ENCODE measurements around the gene USP24. TPM values are rescaled to one million over a fixed set of nuclear protein-coding genes. Genes with fewer than 3 reads are reported as not detected.
"Not testable (repeated sequence)": the region's sequence is repeated elsewhere in the genome, so short reads cannot be mapped to it uniquely, and the experiment has no call there.

USP24 gene
- total RNA-seq, 2 donors from 2014 or later = 47.8 to 58.5 TPM

DNA sequence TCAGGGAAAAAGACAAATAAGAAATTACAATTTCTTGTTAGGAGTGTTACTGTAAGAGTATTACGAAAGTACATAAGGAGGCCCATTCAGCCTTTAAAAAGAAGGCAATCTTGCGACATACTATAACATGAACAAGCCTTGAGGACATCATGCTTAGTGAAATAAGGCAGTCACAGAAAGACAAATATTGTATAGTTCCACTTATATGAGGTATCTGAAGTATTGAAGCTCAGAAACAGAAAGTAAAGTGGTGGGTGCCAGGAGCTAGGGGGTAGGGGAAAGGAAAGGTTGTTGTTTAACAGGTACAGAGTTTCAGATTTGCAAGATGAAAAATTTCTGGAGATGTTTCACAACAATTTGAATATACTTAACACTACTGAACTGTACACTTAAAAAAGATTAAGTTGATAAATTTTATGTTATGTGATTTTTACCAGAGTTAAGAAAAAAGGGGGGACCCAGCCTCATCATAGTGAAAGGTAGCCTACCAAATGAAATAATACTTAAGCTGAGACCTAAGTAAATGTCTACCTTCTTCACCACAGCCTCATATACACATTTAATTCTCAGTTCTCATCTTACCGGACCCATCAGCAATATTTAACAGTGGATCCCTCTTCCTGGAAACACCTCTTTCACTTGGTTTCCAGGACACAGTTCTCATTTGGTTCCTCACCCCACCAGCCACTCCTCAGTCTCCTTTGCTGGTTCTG is 19.5 kb downstream of the USP24 start:
- H3K36me3 ChIP-seq = no peaks in the 10 kb centered on the region
- DNase-seq (ENCODE audit: low spot score) (no peak), ATAC-seq (ENCODE audit: insufficient number of reproducible peaks, low FRiP score, low read depth) (no peak)
- no peak overlapping the region for H3K4me3 ChIP-seq
- H3K9me3 ChIP-seq = no peaks in the 10 kb centered on the region
- no peak for TF ChIP-seq CTCF (IDR thresholded peaks at IDR 0.05)
- no peaks in the 10 kb centered on the region for H3K27me3 ChIP-seq (replicated peaks; ENCODE audit: insufficient read depth)
- H3K4me1 ChIP-seq (ENCODE audit: control insufficient read depth in 1 of 2, low read depth in 2 of 2) = peaks cover 16 to 30% of the 10 kb centered on the region in 2 donors
- H3K27ac ChIP-seq = no peak overlapping the region

DNA sequence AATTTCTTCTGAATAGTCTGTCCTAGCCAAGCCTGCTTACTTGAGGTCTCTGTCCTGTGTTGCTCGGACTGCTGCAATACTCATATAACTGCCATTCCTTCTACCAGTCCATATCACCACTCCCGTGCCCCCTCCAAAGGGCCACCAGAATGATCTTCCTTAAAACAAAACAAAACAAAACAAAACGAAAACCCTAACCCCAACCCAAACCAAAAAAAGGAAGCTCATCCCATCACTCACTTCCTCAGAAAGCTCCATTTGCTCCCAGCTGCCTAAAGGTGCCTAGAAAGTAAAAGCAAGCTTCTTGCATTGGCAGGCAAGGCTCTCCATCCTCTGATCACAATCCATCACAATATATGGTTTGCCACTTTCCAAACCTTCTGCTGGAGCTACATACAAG is 20.3 kb downstream of the USP24 start:
- Histone ChIP-seq H3K27ac (no peak overlapping the region), H3K9me3 (no peaks in the 10 kb centered on the region), H3K36me3 (no peaks in the 10 kb centered on the region), H3K4me3 (no peak overlapping the region), H3K4me1 (ENCODE audit: control insufficient read depth in 1 of 2, low read depth in 2 of 2) (peaks cover 16 to 30% of the 10 kb centered on the region in 2 donors), H3K27me3 (replicated peaks; ENCODE audit: insufficient read depth) (no peaks in the 10 kb centered on the region)
- no peak for TF ChIP-seq CTCF (IDR thresholded peaks at IDR 0.05)
- ATAC-seq (ENCODE audit: insufficient number of reproducible peaks, low FRiP score, low read depth) (no peak), DNase-seq (ENCODE audit: low spot score) (no peak)

DNA sequence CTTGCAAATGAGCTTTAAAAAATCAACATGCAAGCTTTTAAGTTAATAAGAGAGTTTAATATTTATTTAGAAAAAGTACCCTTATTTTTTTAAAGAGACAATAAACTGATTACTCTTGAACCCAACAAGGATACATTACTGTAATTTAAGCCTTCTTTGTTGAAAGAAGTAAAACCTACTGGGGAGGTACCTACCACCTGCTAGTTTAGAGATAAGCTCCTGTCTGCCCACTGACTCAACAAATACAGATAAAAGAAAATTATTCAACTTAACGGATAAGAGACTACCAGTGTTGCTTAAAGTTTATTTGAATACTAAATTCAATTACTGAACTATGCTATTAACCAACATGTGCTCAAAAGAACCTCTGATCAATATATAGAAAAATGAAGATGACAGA is 23.1 kb downstream of the USP24 start:
- no peak for ATAC-seq (ENCODE audit: insufficient number of reproducible peaks, low FRiP score, low read depth)
- H3K4me1 ChIP-seq (ENCODE audit: control insufficient read depth in 1 of 2, low read depth in 2 of 2) = peaks cover 13 to 29% of the 10 kb centered on the region in 2 donors

DNA sequence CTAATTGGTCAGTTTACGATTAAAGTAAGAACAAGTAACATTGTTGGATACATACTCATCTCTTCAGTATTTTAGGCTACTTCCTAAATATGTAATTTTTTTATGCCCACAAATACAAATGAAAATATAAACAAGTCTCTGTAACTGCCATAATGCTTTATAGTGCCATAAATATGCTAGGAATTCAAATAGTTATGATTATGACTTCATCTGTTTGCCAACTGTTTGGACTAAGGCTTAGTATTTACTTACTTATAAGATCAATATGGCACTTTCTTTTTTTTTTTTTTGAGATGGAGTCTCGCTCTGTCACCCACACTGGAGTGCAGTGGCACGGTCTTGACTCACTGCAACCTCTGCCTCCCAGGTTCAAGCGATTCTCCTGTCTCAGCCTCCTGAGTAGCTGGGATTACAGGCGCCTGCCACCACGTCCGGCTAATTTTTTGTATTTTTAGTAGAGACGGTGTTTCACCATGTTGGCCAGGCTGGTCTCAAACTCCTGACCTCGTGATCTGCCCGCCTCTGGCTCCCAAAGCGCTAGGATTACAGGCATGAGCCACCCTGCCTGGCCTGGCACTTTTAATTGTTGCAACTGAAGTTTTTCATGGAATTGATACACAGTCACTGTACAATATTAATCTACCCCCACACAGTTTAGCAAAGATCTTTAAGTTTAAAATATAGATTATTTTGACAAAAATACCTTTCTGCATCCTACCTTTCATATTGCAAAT is 23.8 kb downstream of the USP24 start:
- H3K27me3 ChIP-seq (replicated peaks; ENCODE audit: insufficient read depth); ATAC-seq (ENCODE audit: insufficient number of reproducible peaks, low FRiP score, low read depth); H3K27ac ChIP-seq; H3K9me3 ChIP-seq; H3K4me3 ChIP-seq; H3K36me3 ChIP-seq; DNase-seq (ENCODE audit: low spot score): not testable (repeated sequence)
- H3K4me1 ChIP-seq (ENCODE audit: control insufficient read depth in 1 of 2, low read depth in 2 of 2) = peaks cover 6 to 22% of the 10 kb centered on the region in 2 donors

More for the DNA sequence above, 23.1 kb downstream of the USP24 start:
- TF ChIP-seq CTCF (IDR thresholded peaks at IDR 0.05) = no peak
- Histone ChIP-seq H3K36me3 (no peaks in the 10 kb centered on the region), H3K27ac (no peak overlapping the region), H3K4me3 (no peak overlapping the region), H3K27me3 (replicated peaks; ENCODE audit: insufficient read depth) (no peaks in the 10 kb centered on the region), H3K9me3 (no peaks in the 10 kb centered on the region)
- no peak for DNase-seq (ENCODE audit: low spot score)

DNA sequence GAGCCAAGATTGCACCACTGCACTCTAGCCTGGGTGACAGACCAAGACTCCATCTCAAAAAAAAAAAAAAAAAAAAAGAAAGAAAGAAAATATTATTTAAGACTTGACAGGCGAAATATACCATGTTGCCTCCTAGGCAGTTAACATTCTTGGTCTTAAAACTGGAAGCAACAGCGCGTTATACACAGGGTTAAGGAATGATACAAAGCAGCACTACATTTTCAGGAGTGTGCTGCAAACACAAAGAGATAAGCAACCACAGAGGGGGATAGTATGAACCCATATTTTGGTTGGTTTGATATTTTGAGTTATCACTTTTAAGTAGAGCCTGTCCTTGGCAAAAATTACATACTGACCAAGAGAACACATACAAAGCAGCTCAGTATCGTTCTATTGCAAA is 25.1 kb downstream of the USP24 start:
- no peak for TF ChIP-seq CTCF (IDR thresholded peaks at IDR 0.05)
- Histone ChIP-seq H3K9me3 (no peaks in the 10 kb centered on the region), H3K27me3 (replicated peaks; ENCODE audit: insufficient read depth) (no peaks in the 10 kb centered on the region), H3K4me3 (no peak overlapping the region), H3K4me1 (ENCODE audit: control insufficient read depth in 1 of 2, low read depth in 2 of 2) (peaks cover 0 to 10% of the 10 kb centered on the region in 2 donors), H3K27ac (no peak overlapping the region), H3K36me3 (no peaks in the 10 kb centered on the region)
- ATAC-seq (ENCODE audit: insufficient number of reproducible peaks, low FRiP score, low read depth) (no peak), DNase-seq (ENCODE audit: low spot score) (no peak)

Measured in thoracic aorta (tissue), 2 donors.